ENCODE results near the gene MGARP.

Gene MGARP

GRCh38 chr4:139304920-139305319, 24.9 kb upstream of the MGARP start:
- H3K9me3 ChIP-seq (ENCODE audit: low read length) = peaks cover 17% of the 10 kb centered on the region
- H3K36me3 ChIP-seq (ENCODE audit: insufficient read depth, low read length) = peaks cover 28% of the 10 kb centered on the region
- H2AFZ ChIP-seq (ENCODE audit: low read depth, low read length) = no peak overlapping the region
- H3K4me3 ChIP-seq (ENCODE audit: low read length) = no peak overlapping the region
- peaks cover 18% of the 10 kb centered on the region for H3K4me1 ChIP-seq (ENCODE audit: insufficient read depth, low read length)
- no peaks in the 10 kb centered on the region for H3K27me3 ChIP-seq (ENCODE audit: insufficient read depth, low read length)

GRCh38 chr4:139301821-139302611, 22.0 kb upstream of the MGARP start, which contains the start of gene NDUFC1:
Gene NDUFC1 (minus strand): TSS chr4:139302477. CDS start chr4:139295798, 6,679 bp downstream.
- peaks cover 20% of the 10 kb centered on the region for H3K36me3 ChIP-seq (ENCODE audit: insufficient read depth, low read length)
- peak within 1 kb of the TSS; percentile 81 for H2AFZ ChIP-seq (ENCODE audit: low read depth, low read length)
- peaks cover 22% of the 10 kb centered on the region for H3K4me1 ChIP-seq (ENCODE audit: insufficient read depth, low read length)
- peak within 1 kb of the TSS; percentile 70 for H3K4me3 ChIP-seq (ENCODE audit: low read length)
- no peaks in the 10 kb centered on the region for H3K27me3 ChIP-seq (ENCODE audit: insufficient read depth, low read length)
- peaks cover 13% of the 10 kb centered on the region for H3K9me3 ChIP-seq (ENCODE audit: low read length)

GRCh38 chr4:139301113-139301820, 21.2 kb upstream of the MGARP start, which contains the start of gene NAA15:
Gene NAA15 (plus strand): TSS chr4:139301505. CDS start chr4:139301778, 273 bp downstream.
- Histone ChIP-seq H3K9me3 (ENCODE audit: low read length) (peaks cover 13% of the 10 kb centered on the region), H2AFZ (ENCODE audit: low read depth, low read length) (peak within 1 kb of the TSS; percentile 81), H3K4me3 (ENCODE audit: low read length) (peak within 1 kb of the TSS; percentile 70), H3K4me1 (ENCODE audit: insufficient read depth, low read length) (peaks cover 22% of the 10 kb centered on the region), H3K36me3 (ENCODE audit: insufficient read depth, low read length) (peaks cover 16% of the 10 kb centered on the region), H3K27me3 (ENCODE audit: insufficient read depth, low read length) (no peaks in the 10 kb centered on the region)

- Histone ChIP-seq H2AFZ (ENCODE audit: low read depth, low read length) (peak overlapping the region; percentile 81), H3K4me1 (ENCODE audit: insufficient read depth, low read length) (peaks cover 27% of the 10 kb centered on the region), H3K27me3 (ENCODE audit: insufficient read depth, low read length) (no peaks in the 10 kb centered on the region), H3K9me3 (ENCODE audit: low read length) (peaks cover 11% of the 10 kb centered on the region), H3K4me3 (ENCODE audit: low read length) (peak overlapping the region; percentile 70), H3K36me3 (ENCODE audit: insufficient read depth, low read length) (peaks cover 11% of the 10 kb centered on the region)
These were observed 20.5 kb upstream of the MGARP start for GRCh38 chr4:139300431-139301112.

- Histone ChIP-seq H3K4me3 (ENCODE audit: low read length) (peak overlapping the region; percentile 70), H3K9me3 (ENCODE audit: low read length) (peaks cover 2% of the 10 kb centered on the region), H3K4me1 (ENCODE audit: insufficient read depth, low read length) (peaks cover 32% of the 10 kb centered on the region), H2AFZ (ENCODE audit: low read depth, low read length) (no peak overlapping the region), H3K27me3 (ENCODE audit: insufficient read depth, low read length) (no peaks in the 10 kb centered on the region), H3K36me3 (ENCODE audit: insufficient read depth, low read length) (peaks cover under 1% of the 10 kb centered on the region)
These were observed 19.5 kb upstream of the MGARP start for GRCh38 chr4:139299536-139299935.

- Histone ChIP-seq H2AFZ (ENCODE audit: low read depth, low read length) (no peak overlapping the region), H3K9me3 (ENCODE audit: low read length) (no peaks in the 10 kb centered on the region), H3K4me3 (ENCODE audit: low read length) (no peak overlapping the region), H3K4me1 (ENCODE audit: insufficient read depth, low read length) (peaks cover 20% of the 10 kb centered on the region), H3K27me3 (ENCODE audit: insufficient read depth, low read length) (no peaks in the 10 kb centered on the region), H3K36me3 (ENCODE audit: insufficient read depth, low read length) (peaks cover 19% of the 10 kb centered on the region)
These were observed 17.0 kb upstream of the MGARP start for GRCh38 chr4:139297001-139297410.

- H3K36me3 ChIP-seq (ENCODE audit: insufficient read depth, low read length) = peaks cover 24% of the 10 kb centered on the region
- H3K4me3 ChIP-seq (ENCODE audit: low read length) = peak overlapping the region; percentile 83
- peak overlapping the region; percentile 83 for H2AFZ ChIP-seq (ENCODE audit: low read depth, low read length)
- H3K4me1 ChIP-seq (ENCODE audit: insufficient read depth, low read length) = peaks cover 20% of the 10 kb centered on the region
- no peaks in the 10 kb centered on the region for H3K9me3 ChIP-seq (ENCODE audit: low read length)
- H3K27me3 ChIP-seq (ENCODE audit: insufficient read depth, low read length) = no peaks in the 10 kb centered on the region
These were observed 15.9 kb upstream of the MGARP start for GRCh38 chr4:139295942-139296299.

GRCh38 chr4:139295206-139295941, 15.3 kb upstream of the MGARP start:
- Histone ChIP-seq H2AFZ (ENCODE audit: low read depth, low read length) (peak overlapping the region; percentile 83), H3K4me1 (ENCODE audit: insufficient read depth, low read length) (peaks cover 19% of the 10 kb centered on the region), H3K4me3 (ENCODE audit: low read length) (peak overlapping the region; percentile 83), H3K27me3 (ENCODE audit: insufficient read depth, low read length) (no peaks in the 10 kb centered on the region), H3K9me3 (ENCODE audit: low read length) (no peaks in the 10 kb centered on the region), H3K36me3 (ENCODE audit: insufficient read depth, low read length) (peaks cover 27% of the 10 kb centered on the region)

GRCh38 chr4:139286186-139286698, 6.2 kb upstream of the MGARP start:
- Histone ChIP-seq H3K4me1 (ENCODE audit: insufficient read depth, low read length) (no peaks in the 10 kb centered on the region), H3K36me3 (ENCODE audit: insufficient read depth, low read length) (peaks cover 6% of the 10 kb centered on the region), H3K9me3 (ENCODE audit: low read length) (no peaks in the 10 kb centered on the region), H2AFZ (ENCODE audit: low read depth, low read length) (no peak overlapping the region), H3K27me3 (ENCODE audit: insufficient read depth, low read length) (no peaks in the 10 kb centered on the region), H3K4me3 (ENCODE audit: low read length) (no peak overlapping the region)

- peaks cover 3% of the 10 kb centered on the region for H3K4me1 ChIP-seq (ENCODE audit: insufficient read depth, low read length)
- H2AFZ ChIP-seq (ENCODE audit: low read depth, low read length) = no peak overlapping the region
- H3K27me3 ChIP-seq (ENCODE audit: insufficient read depth, low read length) = peaks cover 13% of the 10 kb centered on the region
- H3K9me3 ChIP-seq (ENCODE audit: low read length) = peaks cover 5% of the 10 kb centered on the region
- H3K4me3 ChIP-seq (ENCODE audit: low read length) = no peak overlapping the region
- no peaks in the 10 kb centered on the region for H3K36me3 ChIP-seq (ENCODE audit: insufficient read depth, low read length)
These were observed 2.7 kb upstream of the MGARP start for GRCh38 chr4:139282721-139283075.

GRCh38 chr4:139282065-139282720, 2.2 kb upstream of the MGARP start:
- H3K4me3 ChIP-seq (ENCODE audit: low read length) = no peak overlapping the region
- H3K9me3 ChIP-seq (ENCODE audit: low read length) = peaks cover 5% of the 10 kb centered on the region
- peaks cover 3% of the 10 kb centered on the region for H3K4me1 ChIP-seq (ENCODE audit: insufficient read depth, low read length)
- H2AFZ ChIP-seq (ENCODE audit: low read depth, low read length) = no peak overlapping the region
- H3K27me3 ChIP-seq (ENCODE audit: insufficient read depth, low read length) = peaks cover 13% of the 10 kb centered on the region
- no peaks in the 10 kb centered on the region for H3K36me3 ChIP-seq (ENCODE audit: insufficient read depth, low read length)
